Left lung (tissue), 10 donors: ENCODE results near the gene NANS. TPM values are rescaled to one million over a fixed set of nuclear protein-coding genes. Genes with fewer than 3 reads are reported as not detected.

Experiments
- ATAC-seq: fragments of 200-7000 bp; cut with Tn5 transposase; one replicate; pipeline ENCODE4 v1.9.1; 2020; ENCODE audit warnings: moderate library complexity
- DNase-seq, 4 donors: peaks; one replicate each; pipeline ENCODE4 v3.0.0-alpha.2; 2013 to 2020
- H3K27ac ChIP-seq, 2 donors: fragments of 200-600 bp; sonication (generic) in 1 of 2; one replicate each; pipeline versions ENCODE4 v1.5.0 to v1.8.0; 2020 to 2021
- H3K27me3 ChIP-seq, 2 donors: fragments of 200-600 bp; sonication (generic) in 1 of 2; one replicate each; pipeline versions ENCODE4 v1.5.0 to v1.8.0; 2020 to 2021
- H3K36me3 ChIP-seq, 2 donors: fragments of 200-600 bp; sonication (generic) in 1 of 2; one replicate each; pipeline versions ENCODE4 v1.5.0 to v1.8.0; 2020 to 2021
- H3K4me1 ChIP-seq, 2 donors: fragments of 200-600 bp; one replicate each; pipeline ENCODE4 v1.8.0; 2021
- H3K4me3 ChIP-seq, 2 donors: fragments of 200-600 bp; sonication (generic) in 1 of 2; one replicate each; pipeline versions ENCODE4 v1.5.0 to v1.8.0; 2020 to 2021; ENCODE audit warnings: mild to moderate bottlenecking in 1 of 2
- H3K9me3 ChIP-seq, 2 donors: fragments of 200-600 bp; sonication (generic) in 1 of 2; one replicate each; pipeline versions ENCODE4 v1.5.0 to v1.8.0; 2020 to 2021
- CTCF ChIP-seq, 2 donors: fragments of 200-600 bp; sonication (generic) in 1 of 2; IDR thresholded peaks; one replicate each; pipeline versions ENCODE4 v1.5.0 to v1.8.0; 2021; ENCODE audit warnings: antibody characterized with exemption in 2 of 2
- intact Hi-C, 2 donors: fragments of 100-400 bp; cut with DNase I; formaldehyde crosslinking; loops; one replicate each; pipeline versions ENCODE4 v1.11.2 to v1.14.2; 2022
- polyA plus RNA-seq, 6 donors: library from polyadenylated mRNA; unstranded; fragments of 120-200 nt; gene quantifications; one replicate each; pipeline ENCODE4 v1.2.1, GENCODE V29; 2013; ENCODE audit not compliant: insufficient read length in 6 of 6
- total RNA-seq, 2 donors: library from RNA; stranded (reverse); fragmentation: NEBNext Ultra II Directional; extraction: Animal tissue kit (Norgen Biotek cat#: 25700); gene quantifications; one replicate each; pipeline ENCODE4 v1.2.1, GENCODE V29; 2021
- donor health status: DM: no; HTN: yes; CAD: no.
- donor health status: DM: no; HTN: no; CAD: no.

NANS gene
- total and polyA plus RNA-seq, 8 donors, result 35.6 to 72.0 (median 40.4) TPM

GRCh38 chr9:98043915-98044314 is 12.6 kb upstream of the NANS start:
- ATAC-seq, result no peak

GRCh38 chr9:98045234-98046179 is 11.0 kb upstream of the NANS start:
- ATAC-seq (peak; percentile 70), DNase-seq (no peak)
- TF ChIP-seq CTCF (IDR thresholded peaks at IDR 0.05), result no peak
- Histone ChIP-seq H3K4me1 (peaks cover 0 to 15% of the 10 kb centered on the region in 2 donors), H3K4me3 (peak overlapping the region in 1 of 2 donors; percentile 8), H3K36me3 (no peaks in the 10 kb centered on the region), H3K27me3 (no peaks in the 10 kb centered on the region), H3K9me3 (no peaks in the 10 kb centered on the region), H3K27ac (peak overlapping the region in 1 of 2 donors; percentile 38)
- intact Hi-C loops, result no loop called here

More at GRCh38 chr9:98043915-98044314, 12.6 kb upstream of the NANS start:
- TF ChIP-seq CTCF (IDR thresholded peaks at IDR 0.05), result no peak
- Histone ChIP-seq H3K4me3 (no peak overlapping the region), H3K4me1 (peaks cover 0 to 15% of the 10 kb centered on the region in 2 donors), H3K36me3 (no peaks in the 10 kb centered on the region), H3K9me3 (no peaks in the 10 kb centered on the region), H3K27ac (no peak overlapping the region), H3K27me3 (no peaks in the 10 kb centered on the region)
- no peak for DNase-seq
- intact Hi-C loops, result no loop called here

- peak overlapping the region in 1 of 2 donors; percentile 8 for H3K4me3 ChIP-seq
- TF ChIP-seq CTCF (IDR thresholded peaks at IDR 0.05), result no peak
- peaks cover 0 to 15% of the 10 kb centered on the region in 2 donors for H3K4me1 ChIP-seq
- no peaks in the 10 kb centered on the region for H3K27me3 ChIP-seq
- intact Hi-C loops, result no loop called here
- H3K9me3 ChIP-seq, result no peaks in the 10 kb centered on the region
- DNase-seq, result no peak
- no peak for ATAC-seq
- H3K36me3 ChIP-seq, result no peaks in the 10 kb centered on the region
- no peak overlapping the region for H3K27ac ChIP-seq
Measured at GRCh38 chr9:98046180-98046543, 10.4 kb upstream of the NANS start.

GRCh38 chr9:98047002-98047401 is 9.5 kb upstream of the NANS start:
- H3K27me3 ChIP-seq, result no peaks in the 10 kb centered on the region
- peaks cover 0 to 15% of the 10 kb centered on the region in 2 donors for H3K4me1 ChIP-seq
- no peak for TF ChIP-seq CTCF (IDR thresholded peaks at IDR 0.05)
- intact Hi-C loops, result no loop called here
- no peaks in the 10 kb centered on the region for H3K9me3 ChIP-seq
- no peak for DNase-seq
- no peaks in the 10 kb centered on the region for H3K36me3 ChIP-seq
- H3K27ac ChIP-seq, result no peak overlapping the region
- H3K4me3 ChIP-seq, result no peak overlapping the region
- no peak for ATAC-seq

GRCh38 chr9:98049288-98050072 is 7.1 kb upstream of the NANS start:
- no peaks in the 10 kb centered on the region for H3K36me3 ChIP-seq
- H3K27ac ChIP-seq, result no peak overlapping the region
- no peaks in the 10 kb centered on the region for H3K27me3 ChIP-seq
- peaks cover 0 to 15% of the 10 kb centered on the region in 2 donors for H3K4me1 ChIP-seq
- intact Hi-C loops, result no loop called here
- no peak for TF ChIP-seq CTCF (IDR thresholded peaks at IDR 0.05)
- ATAC-seq, result no peak
- DNase-seq, result no peak
- H3K4me3 ChIP-seq, result no peak overlapping the region
- no peaks in the 10 kb centered on the region for H3K9me3 ChIP-seq
